Neuronal stem cell (in vitro differentiated cells): ENCODE measurements around the gene RORC.
"Not testable (repeated sequence)": the region's sequence is repeated elsewhere in the genome, so short reads cannot be mapped to it uniquely, and the experiment has no call there.

ENCODE experiments used
- DNase-seq: peaks from one replicate; pipeline ENCODE4 v3.0.0-alpha.2; 2013; ENCODE audit warnings: low spot score
- H2AFZ ChIP-seq: one replicate; pipeline ENCODE4 v1.6.1; 2013; ENCODE audit warnings: mild to moderate bottlenecking, low read length, inconsistent platforms
- H2AK5ac ChIP-seq: 2 replicates; pipeline ENCODE4 v1.6.1; 2013; ENCODE audit warnings: low read depth, mild to moderate bottlenecking, inconsistent platforms, low read length, moderate library complexity, mixed read lengths
- H2BK120ac ChIP-seq: 2 replicates; pipeline ENCODE4 v1.6.1; 2013; ENCODE audit warnings: low read depth, mild to moderate bottlenecking, inconsistent platforms, low read length, moderate library complexity, mixed read lengths
- H2BK12ac ChIP-seq: one replicate; pipeline ENCODE4 v1.6.1; 2013; ENCODE audit warnings: low read length, inconsistent platforms
- H2BK15ac ChIP-seq: 2 replicates; pipeline ENCODE4 v1.6.1; 2013; ENCODE audit warnings: mild to moderate bottlenecking, low read length, inconsistent platforms, mixed read lengths
- H2BK5ac ChIP-seq: one replicate; pipeline ENCODE4 v1.6.1; 2013; ENCODE audit warnings: inconsistent platforms, mild to moderate bottlenecking, low read length, moderate library complexity
- H3K14ac ChIP-seq: one replicate; pipeline ENCODE4 v1.6.1; 2013; ENCODE audit warnings: low read length, inconsistent platforms
- H3K18ac ChIP-seq: 2 replicates; pipeline ENCODE4 v1.6.1; 2013; ENCODE audit warnings: low read length, inconsistent platforms
- H3K23ac ChIP-seq: 2 replicates; pipeline ENCODE4 v1.6.1; 2013; ENCODE audit warnings: low read depth, mild to moderate bottlenecking, mixed read lengths, low read length, inconsistent platforms; ENCODE audit not compliant: poor library complexity
- H3K27ac ChIP-seq: replicated peaks from 3 replicates; pipeline ENCODE4 v1.5.1; 2013; ENCODE audit warnings: low read length, inconsistent platforms
- H3K27me3 ChIP-seq, 3 experiments: 2 replicates each; pipeline ENCODE4 v1.6.1; 2013; ENCODE audit warnings: low read length in 3 of 3, mild to moderate bottlenecking in 2 of 3, inconsistent platforms in 1 of 3, low read depth in 1 of 3, mixed read lengths in 1 of 3, moderate library complexity in 1 of 3; ENCODE audit not compliant: control insufficient read depth in 3 of 3, insufficient read depth in 3 of 3
- H3K36me3 ChIP-seq, 2 donors: replicated peaks in 1 of 2; 2 replicates each; pipeline ENCODE4 v1.6.1; 2013; ENCODE audit warnings: low read length in 2 of 2; ENCODE audit not compliant: control insufficient read depth in 2 of 2, insufficient read depth in 2 of 2
- H3K4ac ChIP-seq: 2 replicates; pipeline ENCODE4 v1.6.1; 2013; ENCODE audit warnings: inconsistent platforms, mild to moderate bottlenecking, low read length, moderate library complexity
- H3K4me1 ChIP-seq, 2 donors: 1 replicate in 1 of 2; 2 replicates in 1 of 2; pipeline ENCODE4 v1.6.1; 2013; ENCODE audit warnings: low read length in 2 of 2, low read depth in 1 of 2; ENCODE audit not compliant: control insufficient read depth in 2 of 2, insufficient read depth in 1 of 2
- H3K4me2 ChIP-seq: one replicate; pipeline ENCODE4 v1.6.1; 2013; ENCODE audit warnings: mild to moderate bottlenecking, low read length, inconsistent platforms; ENCODE audit not compliant: insufficient read depth, poor library complexity, severe bottlenecking
- H3K4me3 ChIP-seq, 2 donors: 2 replicates each; pipeline ENCODE4 v1.5.1; 2013; ENCODE audit warnings: low read length in 2 of 2, mild to moderate bottlenecking in 2 of 2, inconsistent platforms in 1 of 2, moderate library complexity in 1 of 2
- H3K79me1 ChIP-seq: one replicate; pipeline ENCODE4 v1.6.1; 2013; ENCODE audit warnings: low read depth, mild to moderate bottlenecking, inconsistent platforms, low read length, moderate library complexity
- H3K9ac ChIP-seq: one replicate; pipeline ENCODE4 v1.6.1; 2013; ENCODE audit warnings: mild to moderate bottlenecking, low read depth, low read length, inconsistent platforms; ENCODE audit not compliant: poor library complexity
- H3K9me3 ChIP-seq, 2 donors: replicated peaks in 1 of 2; 2 replicates each; pipeline versions ENCODE3 to v1.6.1; 2013; ENCODE audit warnings: low read length in 2 of 2, mild to moderate bottlenecking in 2 of 2, inconsistent platforms in 1 of 2, low read depth in 1 of 2, mixed read lengths in 1 of 2, moderate library complexity in 1 of 2; ENCODE audit not compliant: control insufficient read depth in 2 of 2, insufficient read depth in 1 of 2
- H4K8ac ChIP-seq: one replicate; pipeline ENCODE4 v1.6.1; 2013; ENCODE audit warnings: low read depth, mild to moderate bottlenecking, inconsistent platforms, low read length, moderate library complexity
- H4K91ac ChIP-seq: one replicate; pipeline ENCODE4 v1.6.1; 2013; ENCODE audit warnings: low read length, low read depth, mild to moderate bottlenecking, inconsistent platforms; ENCODE audit not compliant: poor library complexity
- WGBS, 2 donors: extraction: QIAGEN DNeasy Blood & Tissue Kit; methylation state at CpG; one replicate each; pipeline ENCODE4 v1.1.7; 2013; ENCODE audit warnings: missing lambda C conversion rate in 2 of 2, mixed read lengths in 1 of 2; ENCODE audit not compliant: insufficient read length in 2 of 2, insufficient replicate concordance in 1 of 2; ENCODE audit errors: extremely low coverage in 2 of 2; 5-methylcytosine and 5-hydroxymethylcytosine counted together

Gene RORC

DNA sequence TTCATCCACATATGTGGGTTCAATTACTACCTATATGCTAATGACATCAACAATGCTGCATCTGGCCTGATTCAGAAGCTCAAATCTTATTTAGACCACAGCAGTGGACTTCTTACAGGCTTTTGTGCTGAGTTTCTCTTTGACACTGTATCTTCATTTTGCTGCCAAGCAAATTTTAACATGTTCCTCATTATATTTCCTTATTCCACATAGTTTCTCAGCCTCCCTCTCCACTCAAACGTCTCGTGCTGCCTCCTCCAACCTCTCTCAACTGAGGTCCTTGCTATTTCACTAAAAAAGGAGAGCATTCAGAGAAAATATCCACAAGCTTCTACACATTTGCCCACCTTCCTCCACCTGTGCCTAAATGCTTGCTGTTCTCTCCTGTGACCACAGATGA, 47.8 kb downstream of the RORC start:
- H3K27ac ChIP-seq = no peak overlapping the region
- no peak overlapping the region for H3K4me2 ChIP-seq
- no peak overlapping the region for H3K14ac ChIP-seq
- no peak overlapping the region for H2AFZ ChIP-seq
- H4K91ac ChIP-seq = no peak overlapping the region
- no peak overlapping the region for H3K18ac ChIP-seq
- H2BK15ac ChIP-seq = no peak overlapping the region
- no peak for DNase-seq
- no peaks in the 10 kb centered on the region for H3K9me3 ChIP-seq
- no peak overlapping the region for H3K4me3 ChIP-seq
- no peak overlapping the region for H2BK120ac ChIP-seq
- H2BK5ac ChIP-seq = no peak overlapping the region
- no peak overlapping the region for H2BK12ac ChIP-seq
- no peak overlapping the region for H3K4ac ChIP-seq
- H3K23ac ChIP-seq = no peak overlapping the region
- no CpG with 5 or more reads among the region's 2 CpGs for WGBS, 2 donors
- H4K8ac ChIP-seq = no peak overlapping the region
- H2AK5ac ChIP-seq = no peak overlapping the region
- H3K36me3 ChIP-seq = peaks cover 1 to 26% of the 10 kb centered on the region in 2 donors
- H3K9ac ChIP-seq = no peak overlapping the region
- H3K79me1 ChIP-seq = no peaks in the 10 kb centered on the region
- H3K27me3 ChIP-seq = no peaks in the 10 kb centered on the region
- H3K4me1 ChIP-seq = no peaks in the 10 kb centered on the region

DNA sequence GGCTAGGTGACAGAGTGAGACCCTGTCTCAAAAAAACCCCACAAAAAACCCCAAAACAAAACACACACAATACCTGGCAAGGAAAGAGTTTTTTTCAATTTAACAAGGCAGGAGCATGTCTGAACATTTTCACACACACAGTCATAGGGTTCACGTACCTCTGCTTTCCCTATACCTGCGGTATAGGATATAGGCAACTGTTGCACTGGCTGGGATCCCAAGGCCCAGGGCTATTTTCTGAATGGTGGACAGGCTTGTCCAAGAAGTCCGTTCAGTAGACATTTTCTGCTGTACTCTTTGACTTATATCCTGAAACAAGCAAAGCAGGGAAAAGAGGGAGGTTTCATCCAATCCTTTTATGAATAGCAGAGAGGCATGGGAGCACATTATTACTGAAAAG, 48.9 kb downstream of the RORC start:
- Histone ChIP-seq H2BK12ac (no peak overlapping the region), H3K4me2 (peak overlapping the region; percentile 4), H3K18ac (no peak overlapping the region), H3K23ac (no peak overlapping the region), H3K9ac (no peak overlapping the region), H3K79me1 (no peaks in the 10 kb centered on the region), H2BK5ac (no peak overlapping the region), H2BK15ac (no peak overlapping the region), H2BK120ac (no peak overlapping the region), H2AFZ (no peak overlapping the region), H4K91ac (no peak overlapping the region), H3K27me3 (no peaks in the 10 kb centered on the region), H4K8ac (no peak overlapping the region), H3K27ac (no peak overlapping the region), H3K4me1 (no peaks in the 10 kb centered on the region), H3K4me3 (no peak overlapping the region), H3K14ac (no peak overlapping the region), H3K36me3 (peaks cover 3 to 36% of the 10 kb centered on the region in 2 donors), H3K9me3 (no peaks in the 10 kb centered on the region), H2AK5ac (no peak overlapping the region), H3K4ac (no peak overlapping the region)
- WGBS, 2 donors = no CpG with 5 or more reads among the region's 3 CpGs
- no peak for DNase-seq

DNA sequence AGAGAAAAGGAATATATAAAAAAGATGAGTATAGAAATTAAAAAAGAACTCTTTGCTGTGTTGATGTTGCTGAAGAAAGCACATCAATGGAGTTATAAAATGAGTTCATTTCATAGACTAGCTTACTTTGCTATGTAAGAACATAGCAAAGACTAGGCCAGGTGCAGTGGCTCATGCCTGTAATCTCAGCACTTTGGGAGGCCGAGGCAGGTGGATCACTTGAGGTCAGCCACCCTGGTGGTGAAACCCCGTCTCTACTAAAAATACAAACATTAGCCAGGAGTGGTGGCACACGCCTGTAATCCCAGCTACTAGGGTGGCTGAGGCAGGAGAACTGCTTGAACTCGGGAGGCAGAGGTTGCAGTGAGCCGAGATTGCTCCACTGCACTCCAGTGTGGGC, 49.6 kb downstream of the RORC start:
- not testable (repeated sequence) for DNase-seq, H4K8ac ChIP-seq, H2BK120ac ChIP-seq, H4K91ac ChIP-seq, H3K18ac ChIP-seq, H3K27ac ChIP-seq, H3K23ac ChIP-seq, H3K27me3 ChIP-seq, H2BK5ac ChIP-seq, H2AFZ ChIP-seq, H3K4me2 ChIP-seq, H2BK15ac ChIP-seq, H2BK12ac ChIP-seq, H3K4me3 ChIP-seq, H3K4me1 ChIP-seq, H3K14ac ChIP-seq, H3K9me3 ChIP-seq, H3K9ac ChIP-seq, H2AK5ac ChIP-seq, H3K4ac ChIP-seq, H3K79me1 ChIP-seq
- no CpG with 5 or more reads among the region's 5 CpGs for WGBS, 2 donors
- H3K36me3 ChIP-seq = peaks cover 3 to 42% of the 10 kb centered on the region in 2 donors

DNA sequence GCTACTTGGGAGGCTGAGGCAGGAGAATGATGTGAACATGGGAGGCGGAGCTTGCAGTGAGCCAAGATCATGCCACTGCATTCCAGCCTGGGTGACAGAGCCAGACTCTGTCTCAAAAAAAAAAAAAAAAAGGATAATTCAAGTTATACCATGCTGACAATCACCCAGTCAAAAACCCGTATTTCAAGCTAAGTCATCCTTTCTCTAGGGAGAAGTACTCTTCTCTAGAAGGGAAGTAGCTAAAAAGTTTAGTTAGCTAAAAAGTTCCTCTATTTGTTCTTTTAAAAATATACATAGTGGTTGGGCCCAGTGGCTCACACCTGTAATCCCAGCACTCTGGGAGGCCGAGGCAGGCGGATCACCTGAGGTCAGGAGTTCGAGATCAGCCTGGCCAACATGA, 50.9 kb downstream of the RORC start:
- H2BK15ac ChIP-seq, H3K4me3 ChIP-seq, H2AFZ ChIP-seq, H3K18ac ChIP-seq, H3K27ac ChIP-seq, H2AK5ac ChIP-seq, H3K27me3 ChIP-seq, H2BK5ac ChIP-seq, H3K14ac ChIP-seq, H3K9ac ChIP-seq, H3K4me1 ChIP-seq, H4K8ac ChIP-seq, H3K9me3 ChIP-seq, H4K91ac ChIP-seq, DNase-seq, H3K4me2 ChIP-seq, H3K79me1 ChIP-seq, H2BK120ac ChIP-seq, H3K23ac ChIP-seq, H2BK12ac ChIP-seq, H3K4ac ChIP-seq: not testable (repeated sequence)
- no CpG with 5 or more reads among the region's 5 CpGs for WGBS, 2 donors
- H3K36me3 ChIP-seq = peaks cover 7 to 54% of the 10 kb centered on the region in 2 donors
